Skeletal muscle tissue (tissue), 4 donors: ENCODE data around the gene DTD1. TPM values are rescaled to one million over a fixed set of nuclear protein-coding genes. Genes with fewer than 3 reads are reported as not detected.

ENCODE experiments used
- H3K27ac ChIP-seq: one replicate; pipeline ENCODE4 v1.7.0; 2013; ENCODE audit warnings: mild to moderate bottlenecking, low read depth, low read length, inconsistent platforms
- H3K27me3 ChIP-seq, 3 donors: one replicate each; pipeline ENCODE4 v1.7.0; 2013; ENCODE audit warnings: low read length in 3 of 3; ENCODE audit not compliant: control insufficient read depth in 3 of 3, insufficient read depth in 3 of 3
- H3K36me3 ChIP-seq, 3 donors: one replicate each; pipeline ENCODE4 v1.7.0; 2013; ENCODE audit warnings: low read length in 3 of 3; ENCODE audit not compliant: control insufficient read depth in 3 of 3, insufficient read depth in 3 of 3
- H3K4me1 ChIP-seq, 3 donors: one replicate each; pipeline ENCODE4 v1.7.0; 2013; ENCODE audit warnings: low read length in 3 of 3, mild to moderate bottlenecking in 3 of 3; ENCODE audit not compliant: control insufficient read depth in 3 of 3, insufficient read depth in 3 of 3
- H3K4me3 ChIP-seq, 3 donors: one replicate each; pipeline ENCODE4 v1.7.0; 2013; ENCODE audit warnings: low read length in 3 of 3
- H3K9ac ChIP-seq, 3 donors: one replicate each; pipeline ENCODE4 v1.7.0; 2013; ENCODE audit warnings: low read length in 3 of 3, mild to moderate bottlenecking in 3 of 3, moderate library complexity in 2 of 3, low read depth in 1 of 3
- H3K9me3 ChIP-seq, 3 donors: one replicate each; pipeline ENCODE4 v1.7.0; 2013; ENCODE audit warnings: low read length in 3 of 3; ENCODE audit not compliant: control insufficient read depth in 3 of 3
- total RNA-seq: library from RNA; depleted of rRNA; stranded (reverse); fragments of >200 nt; gene quantifications from one replicate; pipeline ENCODE4 v1.2.3, GENCODE V29; 2014
- donor health status: Osteomylitis.

The DTD1 gene
- total RNA-seq, 1 donor from 2014 or later: 21.4 TPM

DNA sequence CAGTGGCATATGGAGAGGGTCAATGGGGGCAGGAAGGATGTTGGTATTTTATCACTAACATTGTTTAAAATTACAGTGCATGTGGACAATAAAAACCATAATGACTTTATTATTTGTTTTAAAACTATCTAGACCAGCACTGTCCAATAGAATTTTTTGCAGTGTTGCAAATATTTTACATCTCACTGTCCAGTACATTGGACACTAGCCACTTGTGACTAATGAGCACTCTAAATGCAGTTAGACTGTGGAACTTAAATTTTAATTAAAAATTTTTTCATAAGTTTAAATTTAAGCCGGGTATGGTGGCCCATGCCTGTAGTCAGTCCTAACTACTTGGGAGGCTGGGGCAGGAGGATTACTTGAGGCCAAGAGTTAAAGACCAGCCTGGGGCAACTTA lies 101.7 kb downstream of the DTD1 start:
- Histone ChIP-seq H3K4me1 (no peaks in the 10 kb centered on the region), H3K9ac (no peak overlapping the region), H3K4me3 (no peak overlapping the region), H3K27ac (no peak overlapping the region), H3K9me3 (no peaks in the 10 kb centered on the region), H3K36me3 (no peaks in the 10 kb centered on the region), H3K27me3 (no peaks in the 10 kb centered on the region)

DNA sequence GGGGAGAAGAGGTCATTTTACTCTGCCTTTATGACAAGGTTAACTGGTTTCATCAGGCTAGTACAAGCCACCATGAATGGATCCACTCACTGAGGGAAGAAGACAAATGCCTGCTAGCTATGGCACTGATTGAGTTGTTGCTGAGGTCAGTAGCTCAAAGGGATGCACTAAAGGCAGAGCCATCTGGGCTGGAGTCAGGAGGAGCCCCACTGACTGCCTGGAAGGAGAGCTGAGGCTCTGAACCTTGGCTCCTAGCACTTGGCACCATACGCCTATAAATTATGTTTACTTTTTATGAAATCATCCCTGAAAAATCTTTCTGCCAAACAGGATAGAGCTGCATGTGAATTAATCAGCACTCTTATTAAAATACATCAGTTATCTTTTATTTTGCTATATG lies 104.6 kb downstream of the DTD1 start:
- H3K27ac ChIP-seq: no peak overlapping the region
- no peaks in the 10 kb centered on the region for H3K4me1 ChIP-seq
- H3K9me3 ChIP-seq: no peaks in the 10 kb centered on the region
- no peak overlapping the region for H3K9ac ChIP-seq
- H3K4me3 ChIP-seq: no peak overlapping the region
- H3K27me3 ChIP-seq: no peaks in the 10 kb centered on the region
- no peaks in the 10 kb centered on the region for H3K36me3 ChIP-seq

DNA sequence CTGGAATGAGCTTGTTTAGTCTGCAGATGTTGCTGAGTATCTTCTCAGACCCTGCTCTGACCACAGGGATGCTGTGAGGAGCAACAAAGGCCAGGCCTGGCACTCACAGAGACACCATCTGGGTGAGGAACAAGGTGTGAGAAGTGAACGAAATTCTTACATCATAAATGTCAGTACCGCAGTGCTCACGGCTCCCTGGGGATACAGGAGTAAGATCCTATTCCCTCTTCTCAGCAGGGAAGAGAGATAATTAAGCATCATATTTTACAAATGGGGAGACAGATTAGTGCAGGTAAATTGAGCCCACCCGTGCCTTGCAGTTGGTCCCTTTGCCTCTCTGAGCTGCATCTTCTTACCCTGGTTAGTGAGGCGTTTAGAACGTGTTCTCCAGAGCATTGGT lies 106.2 kb downstream of the DTD1 start:
- H3K27ac ChIP-seq: no peak overlapping the region
- no peaks in the 10 kb centered on the region for H3K27me3 ChIP-seq
- H3K9ac ChIP-seq: no peak overlapping the region
- H3K36me3 ChIP-seq: no peaks in the 10 kb centered on the region
- H3K9me3 ChIP-seq: no peaks in the 10 kb centered on the region
- no peaks in the 10 kb centered on the region for H3K4me1 ChIP-seq
- H3K4me3 ChIP-seq: no peak overlapping the region

GRCh38 chr20:18695175-18695574 lies 107.3 kb downstream of the DTD1 start:
- no peak overlapping the region for H3K27ac ChIP-seq
- no peaks in the 10 kb centered on the region for H3K36me3 ChIP-seq
- no peaks in the 10 kb centered on the region for H3K4me1 ChIP-seq
- no peak overlapping the region for H3K9ac ChIP-seq
- no peaks in the 10 kb centered on the region for H3K9me3 ChIP-seq
- no peak overlapping the region for H3K4me3 ChIP-seq
- H3K27me3 ChIP-seq: no peaks in the 10 kb centered on the region

DNA sequence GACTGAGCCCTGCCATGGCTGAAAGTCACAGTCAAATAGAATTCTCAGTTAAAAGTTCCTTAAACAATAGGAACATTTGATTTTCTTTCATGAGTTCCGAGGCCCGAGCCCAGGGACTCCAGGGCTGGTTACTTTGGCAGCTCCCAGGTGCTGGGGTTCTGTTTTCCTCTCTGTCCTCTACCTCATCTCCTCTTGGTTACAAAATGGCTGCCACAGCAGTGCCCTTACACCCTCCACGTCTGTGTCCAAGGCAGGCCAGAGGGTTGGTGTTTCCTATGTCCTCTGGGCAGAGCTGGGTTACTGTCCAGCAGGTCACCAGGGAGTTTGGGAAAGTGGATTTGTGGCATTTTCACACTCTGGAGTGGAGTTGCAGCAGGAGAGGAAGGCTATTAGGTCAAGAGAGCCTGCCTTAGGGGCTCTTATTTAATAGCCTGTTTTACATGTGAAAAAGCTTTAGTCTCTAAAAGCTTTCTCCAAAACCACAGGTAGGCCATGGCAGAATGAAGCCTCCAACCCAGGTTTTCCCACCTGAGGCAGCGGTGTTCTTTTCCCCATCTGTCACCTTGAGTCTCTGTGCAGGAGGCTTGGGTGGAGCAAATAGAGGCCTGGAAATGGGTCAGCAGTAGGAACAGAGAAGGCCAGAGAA lies 111.0 kb downstream of the DTD1 start:
- H3K27ac ChIP-seq: no peak overlapping the region
- no peaks in the 10 kb centered on the region for H3K36me3 ChIP-seq
- H3K4me1 ChIP-seq: no peaks in the 10 kb centered on the region
- no peak overlapping the region for H3K4me3 ChIP-seq
- no peaks in the 10 kb centered on the region for H3K27me3 ChIP-seq
- H3K9ac ChIP-seq: no peak overlapping the region
- H3K9me3 ChIP-seq: no peaks in the 10 kb centered on the region

DNA sequence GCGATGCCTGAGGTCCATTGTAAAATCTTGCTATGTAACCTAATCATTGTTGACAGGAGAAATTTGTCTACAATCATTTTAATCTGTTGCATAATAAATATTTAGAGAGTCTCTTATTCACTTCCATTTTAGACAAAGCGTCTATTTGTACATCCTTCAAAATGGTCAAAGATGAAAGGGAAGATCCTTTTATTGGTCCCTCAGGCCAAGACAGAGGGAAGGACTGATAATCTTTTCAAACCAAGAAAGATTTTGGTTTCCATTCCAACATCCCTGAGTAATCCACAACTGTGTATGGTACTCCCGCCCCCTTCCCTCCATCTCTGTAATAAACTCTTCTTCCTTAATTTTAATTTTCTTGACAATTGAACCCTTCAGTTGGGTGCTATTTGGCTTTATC lies 114.1 kb downstream of the DTD1 start:
- no peak overlapping the region for H3K27ac ChIP-seq
- no peaks in the 10 kb centered on the region for H3K27me3 ChIP-seq
- peaks cover 0 to 8% (median 5%) of the 10 kb centered on the region in 3 donors for H3K4me1 ChIP-seq
- no peaks in the 10 kb centered on the region for H3K9me3 ChIP-seq
- no peak overlapping the region for H3K4me3 ChIP-seq
- H3K9ac ChIP-seq: no peak overlapping the region
- no peaks in the 10 kb centered on the region for H3K36me3 ChIP-seq

DNA sequence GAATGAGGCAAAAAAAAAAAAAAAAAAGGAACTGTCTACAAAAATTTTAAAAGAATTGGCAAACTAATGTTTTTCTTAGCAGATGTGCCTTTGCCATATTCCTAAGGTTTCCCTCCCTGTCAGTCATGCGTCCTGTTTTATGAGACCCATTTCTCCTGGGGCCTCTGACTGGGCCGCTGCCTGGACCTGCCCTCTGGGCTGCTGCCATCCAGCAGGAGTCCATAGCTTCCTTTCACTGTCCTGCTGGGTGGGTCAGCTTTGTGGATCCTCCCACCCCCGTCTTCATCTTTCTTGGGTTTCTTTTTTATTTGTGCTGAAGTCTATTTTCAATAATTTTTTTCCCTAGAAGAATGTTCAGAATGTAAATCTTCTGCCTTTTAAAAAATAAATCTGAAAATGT lies 114.9 kb downstream of the DTD1 start:
- Histone ChIP-seq H3K36me3 (no peaks in the 10 kb centered on the region), H3K4me1 (peaks cover 0 to 8% (median 5%) of the 10 kb centered on the region in 3 donors), H3K4me3 (no peak overlapping the region), H3K27ac (no peak overlapping the region), H3K27me3 (no peaks in the 10 kb centered on the region), H3K9ac (no peak overlapping the region), H3K9me3 (no peaks in the 10 kb centered on the region)

DNA sequence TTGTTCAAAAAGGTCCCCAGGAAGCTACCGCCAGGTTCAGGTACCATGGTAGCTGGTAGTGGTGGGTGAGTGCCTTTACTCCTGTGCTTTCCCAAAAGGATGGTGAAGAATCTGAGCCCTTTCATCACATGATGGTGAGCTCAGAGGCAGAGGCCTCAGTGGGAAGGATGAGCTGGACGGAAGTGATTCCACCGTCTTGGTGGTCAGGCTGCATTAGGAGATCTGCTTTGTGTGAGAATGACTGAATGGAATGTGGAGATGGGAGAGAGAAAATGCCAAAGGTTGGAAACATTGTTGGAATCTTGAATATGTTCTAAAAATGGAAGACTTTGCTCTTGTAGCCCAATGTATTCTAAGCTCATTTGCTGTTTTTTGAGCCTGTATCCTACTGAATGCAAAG lies 117.6 kb downstream of the DTD1 start:
- H3K36me3 ChIP-seq: no peaks in the 10 kb centered on the region
- no peaks in the 10 kb centered on the region for H3K27me3 ChIP-seq
- no peaks in the 10 kb centered on the region for H3K9me3 ChIP-seq
- H3K9ac ChIP-seq: no peak overlapping the region
- no peak overlapping the region for H3K4me3 ChIP-seq
- H3K27ac ChIP-seq: no peak overlapping the region
- peaks cover 0 to 8% (median 5%) of the 10 kb centered on the region in 3 donors for H3K4me1 ChIP-seq

- no peak overlapping the region for H3K27ac ChIP-seq
- no peaks in the 10 kb centered on the region for H3K27me3 ChIP-seq
- peaks cover 0 to 8% (median 5%) of the 10 kb centered on the region in 3 donors for H3K4me1 ChIP-seq
- no peak overlapping the region for H3K9ac ChIP-seq
- H3K4me3 ChIP-seq: no peak overlapping the region
- no peaks in the 10 kb centered on the region for H3K9me3 ChIP-seq
- H3K36me3 ChIP-seq: no peaks in the 10 kb centered on the region
Observed at GRCh38 chr20:18705910-18706309, 118.1 kb downstream of the DTD1 start.

DNA sequence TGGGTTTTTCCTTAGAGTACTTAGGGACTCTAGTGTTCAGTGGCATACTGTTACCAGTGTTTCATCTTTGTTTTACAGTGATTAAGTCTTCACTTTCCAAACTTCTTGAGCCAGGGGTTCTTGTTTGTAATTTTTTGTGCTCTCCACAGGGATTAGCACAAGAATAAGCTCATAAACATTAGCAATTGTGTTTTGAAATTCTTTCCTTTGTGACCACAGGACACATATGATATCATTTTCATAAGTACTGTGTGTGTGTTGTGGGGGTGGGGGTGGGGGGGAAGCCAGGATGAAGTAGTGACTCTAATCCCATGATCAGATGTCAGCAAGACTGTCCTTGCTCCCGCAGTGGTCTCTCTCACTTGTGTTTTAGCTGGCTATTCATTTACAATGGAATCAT lies 124.3 kb downstream of the DTD1 start:
- Histone ChIP-seq H3K9ac (no peak overlapping the region), H3K36me3 (no peaks in the 10 kb centered on the region)

More for the DNA sequence above, 124.3 kb downstream of the DTD1 start:
- Histone ChIP-seq H3K4me3 (no peak overlapping the region), H3K27me3 (no peaks in the 10 kb centered on the region), H3K27ac (no peak overlapping the region), H3K9me3 (no peaks in the 10 kb centered on the region), H3K4me1 (no peaks in the 10 kb centered on the region)
